ENCODE measurements around the gene DENND4B. TPM values are rescaled to one million over a fixed set of nuclear protein-coding genes. Genes with fewer than 3 reads are reported as not detected.
A peak's percentile ranks its signal among the peaks of the same experiment; 100 is the strongest.
"Not testable (repeated sequence)": the region's sequence is repeated elsewhere in the genome, so short reads cannot be mapped to it uniquely, and the experiment has no call there.

Gene DENND4B
- total RNA-seq, 1 donor from 2014 or later, result 18.0 TPM

GRCh38 chr1:153922076-153922971 lies 24.2 kb downstream of the DENND4B start:
- DNase-seq, result no peak

- DNase-seq, result peak; percentile 28
Measured at GRCh38 chr1:153921803-153922075, 24.8 kb downstream of the DENND4B start.

- no peak for DNase-seq
Measured at GRCh38 chr1:153921080-153921802, 25.3 kb downstream of the DENND4B start.

GRCh38 chr1:153919876-153920852 lies 26.4 kb downstream of the DENND4B start:
- DNase-seq, result peak; percentile 44

GRCh38 chr1:153916297-153916696 lies 30.2 kb downstream of the DENND4B start:
- no peak for DNase-seq

- DNase-seq, result no peak
Measured at GRCh38 chr1:153912349-153912748, 34.2 kb downstream of the DENND4B start.

- not testable (repeated sequence) for DNase-seq
Measured at GRCh38 chr1:153910560-153910959, 36.0 kb downstream of the DENND4B start.

GRCh38 chr1:153908071-153908470 lies 38.4 kb downstream of the DENND4B start:
- DNase-seq, result no peak

- DNase-seq, result no peak
Measured at GRCh38 chr1:153907134-153907533, 39.4 kb downstream of the DENND4B start.

- no peak for DNase-seq
Measured at GRCh38 chr1:153906396-153906795, 40.1 kb downstream of the DENND4B start.

- DNase-seq, result not testable (repeated sequence)
Measured at GRCh38 chr1:153905908-153906307, 40.6 kb downstream of the DENND4B start.

- no peak for DNase-seq
Measured at GRCh38 chr1:153903841-153904455, 42.6 kb downstream of the DENND4B start.

- no peak for DNase-seq
Measured at GRCh38 chr1:153899509-153899908, 47.0 kb downstream of the DENND4B start.

- DNase-seq, result not testable (repeated sequence)
Measured at GRCh38 chr1:153895866-153896265, 50.7 kb downstream of the DENND4B start.

- DNase-seq, result not testable (repeated sequence)
Measured at GRCh38 chr1:153891042-153891441, 55.5 kb downstream of the DENND4B start.

GRCh38 chr1:153888533-153888932 lies 58.0 kb downstream of the DENND4B start:
- no peak for DNase-seq

- no peak for DNase-seq
Measured at GRCh38 chr1:153886127-153886526, 60.4 kb downstream of the DENND4B start.

GRCh38 chr1:153883223-153883622 lies 63.3 kb downstream of the DENND4B start:
- no peak for DNase-seq

GRCh38 chr1:153882296-153882912 lies 64.1 kb downstream of the DENND4B start:
- peak; percentile 8 for DNase-seq

GRCh38 chr1:153881751-153882150 lies 64.8 kb downstream of the DENND4B start:
- DNase-seq, result peak; percentile 65

- DNase-seq, result peak; percentile 100
Measured at GRCh38 chr1:153880962-153881361, 65.6 kb downstream of the DENND4B start.

- DNase-seq, result no peak
Measured at GRCh38 chr1:153880024-153880423, 66.5 kb downstream of the DENND4B start.
